GM20431 (cell line): Measurements from ENCODE around the gene SH3BP5.

Source experiments
- in situ Hi-C: fragments of 300-500 bp; cut with MseI, MboI; formaldehyde crosslinking; loops from one replicate; pipeline ENCODE4 v1.15.0; 2020; ENCODE audit warnings: low sequenced_read_pairs; ENCODE audit not compliant: unreplicated experiment

The SH3BP5 gene

DNA sequence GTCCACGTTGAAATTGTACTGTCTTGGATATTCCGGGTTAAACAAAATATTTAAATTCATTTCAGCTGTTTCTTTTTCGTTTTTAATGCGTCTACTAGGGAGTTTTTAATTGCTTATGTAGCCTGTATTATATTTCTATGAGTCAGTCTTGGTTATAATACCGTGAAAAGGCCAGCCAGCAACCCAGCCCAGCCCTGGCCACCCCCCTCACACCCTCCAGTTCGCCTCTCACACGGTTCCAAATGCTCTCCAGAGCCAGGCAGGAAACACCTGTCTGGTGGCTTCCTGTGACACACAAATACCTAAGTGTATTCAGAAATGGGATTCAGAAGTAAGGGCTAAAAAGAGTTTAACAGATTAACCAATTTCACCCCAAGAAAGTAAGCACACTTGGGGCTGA, 4.4 kb downstream of the SH3BP5 start:
- in situ Hi-C loops, result no loop called here

- in situ Hi-C loops, result no loop called here
These were observed 5.7 kb downstream of the SH3BP5 start for GRCh38 chr3:15326673-15327072.

DNA sequence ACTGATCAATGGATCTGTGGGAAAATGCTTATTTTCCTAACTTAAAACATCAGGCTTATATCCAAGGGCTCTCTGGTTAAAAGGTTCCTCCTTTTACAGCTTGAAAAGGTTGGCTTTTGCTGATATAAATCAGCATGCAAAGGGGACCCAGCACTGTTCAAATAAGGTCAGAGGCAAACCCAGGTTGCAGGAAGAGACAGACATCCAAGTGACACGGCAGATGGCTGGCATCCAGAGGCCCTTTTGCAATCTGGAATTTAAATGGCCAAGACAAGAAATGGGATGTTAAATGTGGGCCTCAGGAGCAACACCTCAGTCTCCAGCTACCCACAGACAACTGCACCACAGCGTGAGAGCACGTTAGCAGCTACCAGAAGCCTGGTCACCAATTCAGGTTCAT, 6.3 kb downstream of the SH3BP5 start:
- in situ Hi-C loops, result no loop called here

DNA sequence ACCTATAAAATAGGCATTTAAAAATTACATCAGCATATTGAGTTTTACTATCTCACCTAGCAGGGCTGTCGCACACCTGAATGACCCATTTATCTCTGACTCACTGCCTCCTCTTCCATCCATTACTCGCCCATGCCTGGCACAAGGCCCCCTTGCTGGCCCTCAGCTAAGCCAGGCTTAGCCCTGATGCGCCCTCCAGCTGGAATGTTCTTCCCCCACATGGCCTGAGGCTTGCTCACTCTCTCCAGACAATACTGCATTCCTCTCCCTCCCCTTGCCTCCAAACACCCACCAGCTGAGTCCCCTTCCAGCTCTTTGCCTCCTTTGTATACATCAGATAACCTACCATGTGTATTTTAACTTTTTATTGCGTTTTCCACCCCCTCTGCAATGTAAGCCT, 7.2 kb downstream of the SH3BP5 start:
- in situ Hi-C loops, result no loop called here

GRCh38 chr3:15324379-15324808, 8.0 kb downstream of the SH3BP5 start:
- in situ Hi-C loops, result no loop called here

- in situ Hi-C loops, result no loop called here
These were observed 9.3 kb downstream of the SH3BP5 start for GRCh38 chr3:15323063-15323462.

DNA sequence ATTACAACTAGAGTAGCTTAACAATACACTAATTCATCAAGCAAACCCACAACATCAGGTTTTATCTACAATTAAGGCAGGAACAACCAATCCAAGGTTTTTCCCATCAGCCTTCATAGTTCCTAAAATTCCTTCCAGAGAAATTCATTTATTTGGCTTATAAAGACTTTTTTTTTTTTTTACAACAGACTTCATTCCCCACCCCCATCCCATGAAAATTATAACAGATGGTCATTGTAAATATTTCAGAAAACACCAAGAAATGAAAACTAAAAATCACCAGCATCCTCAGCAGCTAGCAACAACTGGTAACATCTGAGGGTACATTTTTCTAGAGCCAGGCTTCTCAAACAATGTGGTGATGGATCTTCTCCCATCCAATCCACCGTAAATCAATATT, 11.0 kb downstream of the SH3BP5 start:
- in situ Hi-C loops, result no loop called here

GRCh38 chr3:15319575-15319974, 12.8 kb downstream of the SH3BP5 start:
- in situ Hi-C loops, result no loop called here

- in situ Hi-C loops, result no loop called here
These were observed 13.2 kb downstream of the SH3BP5 start for GRCh38 chr3:15319136-15319535.

DNA sequence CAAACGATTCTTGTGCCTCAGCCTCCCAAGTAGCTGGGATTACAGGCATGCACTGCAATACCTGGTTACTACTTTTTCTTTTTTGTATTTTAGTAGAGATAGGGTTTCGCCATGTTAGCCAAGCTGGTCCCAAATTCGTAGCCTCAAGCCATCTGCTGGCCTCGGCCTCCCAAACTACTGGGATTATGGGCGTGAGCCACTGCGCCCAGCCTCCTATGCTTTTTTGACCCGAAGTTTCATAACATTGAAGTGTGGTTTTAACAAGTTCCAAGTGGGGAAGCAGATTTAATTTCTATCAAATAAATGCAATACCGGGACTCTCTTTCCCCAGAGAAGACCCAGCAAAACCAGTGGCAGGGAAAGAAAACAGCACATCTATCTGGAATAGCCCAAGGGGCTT, 13.7 kb downstream of the SH3BP5 start:
- in situ Hi-C loops, result no loop called here

- in situ Hi-C loops, result no loop called here
These were observed 15.4 kb downstream of the SH3BP5 start for GRCh38 chr3:15316998-15317435.

GRCh38 chr3:15315003-15315402, 17.4 kb downstream of the SH3BP5 start:
- in situ Hi-C loops, result no loop called here

DNA sequence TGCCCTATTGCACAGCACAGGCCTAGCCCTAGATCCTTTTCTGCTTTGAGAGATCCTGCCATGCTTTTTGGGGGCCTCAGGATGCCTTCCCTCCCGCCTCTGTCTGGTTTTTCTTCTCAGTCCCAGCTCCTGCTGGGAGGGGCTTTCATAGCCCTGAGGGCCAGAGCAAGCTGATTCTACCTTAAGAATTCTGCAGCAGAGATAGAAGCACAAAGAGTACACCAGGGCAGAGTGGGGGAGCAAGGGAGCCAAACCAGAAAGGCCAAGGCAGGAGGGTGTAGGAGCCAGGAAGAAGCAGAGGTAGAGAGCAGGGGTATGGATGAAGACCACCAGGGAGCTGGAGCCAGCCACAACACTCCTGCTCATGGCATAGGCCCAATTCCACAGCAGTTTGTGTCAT, 18.1 kb downstream of the SH3BP5 start:
- in situ Hi-C loops, result no loop called here

GRCh38 chr3:15313461-15313860, 18.9 kb downstream of the SH3BP5 start:
- in situ Hi-C loops, result no loop called here

GRCh38 chr3:15312550-15312949, 19.8 kb downstream of the SH3BP5 start:
- in situ Hi-C loops, result no loop called here

DNA sequence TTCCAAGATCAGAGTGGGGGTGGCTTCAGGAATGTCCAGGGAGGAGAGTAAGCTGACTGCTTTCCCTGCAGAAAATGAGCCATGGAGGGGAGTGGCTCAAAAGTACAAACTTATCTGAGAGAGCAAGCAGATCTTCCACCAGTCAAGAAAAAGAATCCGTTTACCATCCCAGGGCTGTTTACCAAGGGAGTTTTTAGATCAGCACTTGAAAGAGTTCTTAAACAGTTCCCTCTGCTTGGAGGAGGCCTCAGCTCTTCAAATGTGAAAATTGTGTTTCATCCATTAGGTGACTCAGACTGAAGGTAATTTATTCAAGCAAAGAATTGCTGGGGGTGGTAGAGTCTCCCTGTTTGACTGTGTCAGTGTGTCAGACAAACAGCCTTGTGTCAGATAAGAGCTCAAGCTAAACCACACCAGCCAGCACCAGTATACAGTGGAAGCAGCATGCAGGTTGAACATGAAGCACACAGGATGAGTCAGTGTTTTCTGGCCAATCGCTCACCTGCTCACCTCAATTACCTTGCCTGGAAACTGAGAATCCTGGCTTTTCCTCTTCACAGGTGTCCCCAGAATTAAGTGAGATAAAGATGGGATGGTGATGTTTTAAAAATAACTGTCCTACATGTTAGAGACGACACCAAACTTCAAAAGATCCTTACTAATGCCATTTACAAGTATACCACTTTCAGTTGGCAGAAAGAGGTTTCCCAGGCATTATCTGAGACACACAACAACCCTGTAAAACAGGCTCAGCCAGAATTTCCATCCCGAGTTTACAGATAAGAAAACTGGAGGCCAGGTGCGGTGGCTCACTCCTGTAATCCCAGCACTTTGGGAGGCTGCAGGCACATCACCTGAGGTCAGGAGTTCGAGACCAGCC, 21.7 kb downstream of the SH3BP5 start:
- in situ Hi-C loops, result no loop called here

GRCh38 chr3:15309662-15310335, 22.6 kb downstream of the SH3BP5 start:
- in situ Hi-C loops, result no loop called here

DNA sequence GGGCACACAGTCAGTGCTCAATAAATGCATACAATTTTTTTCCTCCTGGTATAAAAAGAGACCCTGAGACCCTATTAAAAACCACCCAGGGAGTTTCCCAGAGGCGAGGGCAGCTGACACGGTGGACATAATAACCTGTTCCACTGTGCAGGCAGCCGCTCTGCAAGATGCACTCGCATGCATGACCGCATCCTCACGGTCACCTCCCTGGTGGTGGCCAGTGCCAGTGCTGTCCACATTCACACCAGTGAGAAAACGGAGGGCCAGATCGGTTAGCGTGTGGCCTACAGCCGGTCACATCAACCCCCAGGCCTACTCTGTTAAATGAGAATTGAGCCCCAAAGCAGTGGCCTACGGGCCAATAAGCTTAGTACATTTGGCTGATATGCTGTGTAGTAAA, 24.8 kb downstream of the SH3BP5 start:
- in situ Hi-C loops, result no loop called here

- in situ Hi-C loops, result no loop called here
These were observed 25.4 kb downstream of the SH3BP5 start for GRCh38 chr3:15306979-15307359.

GRCh38 chr3:15305359-15305844, 27.0 kb downstream of the SH3BP5 start:
- in situ Hi-C loops, result no loop called here

- in situ Hi-C loops, result no loop called here
These were observed 28.7 kb downstream of the SH3BP5 start for GRCh38 chr3:15303728-15304127.
